Stimulated activated CD8-positive, alpha-beta memory T cell treated with anti-CD3 and anti-CD28 coated beads, Interleukin-12 subunit alpha, Interleukin-12 subunit beta, amount 100 ng/mL, for 24 hours (primary cell): ENCODE results near the gene PTPN14.

Source experiments
- DNase-seq: peaks from one replicate; pipeline ENCODE4 v3.0.0-alpha.2; 2020; ENCODE audit errors: extremely low read depth

The PTPN14 gene

DNA sequence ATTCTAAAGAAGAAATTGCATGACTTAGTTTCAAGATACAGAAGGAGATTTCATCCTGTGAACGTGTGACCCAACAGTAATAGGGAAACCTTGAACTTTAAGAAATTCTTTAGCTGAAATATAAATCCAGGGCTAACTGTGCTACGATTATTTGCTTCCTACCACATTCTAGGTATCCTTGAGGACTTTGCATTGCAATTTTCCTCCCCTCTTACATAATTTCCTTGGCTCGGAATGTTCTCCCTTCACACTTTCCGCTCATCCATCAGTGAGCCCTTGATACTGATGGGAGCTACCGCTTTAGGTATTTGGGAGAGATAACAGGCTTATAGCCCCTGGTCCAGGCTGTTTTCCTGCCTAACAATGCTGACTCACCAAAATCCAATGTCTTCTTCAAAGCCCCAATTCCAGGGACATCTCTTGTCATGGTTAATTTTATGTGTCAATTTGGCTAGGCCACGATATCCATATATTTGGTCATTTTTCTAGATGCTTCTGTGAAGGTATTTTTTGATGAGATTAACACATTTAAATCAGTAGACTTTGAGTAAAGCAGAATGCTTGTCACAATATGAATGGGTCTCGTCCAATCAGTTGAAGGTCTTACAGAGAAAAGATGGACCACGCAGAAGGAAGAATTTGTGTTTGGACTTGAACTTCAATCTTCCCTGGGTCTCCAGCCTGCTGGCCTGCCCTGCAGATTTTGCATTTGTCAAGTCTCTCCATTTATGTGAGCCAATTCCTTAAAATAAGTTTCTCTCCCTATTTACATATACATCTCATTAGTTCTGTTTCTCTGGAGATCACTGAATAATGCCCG, 121.2 kb downstream of the PTPN14 start:
- no peak for DNase-seq

DNA sequence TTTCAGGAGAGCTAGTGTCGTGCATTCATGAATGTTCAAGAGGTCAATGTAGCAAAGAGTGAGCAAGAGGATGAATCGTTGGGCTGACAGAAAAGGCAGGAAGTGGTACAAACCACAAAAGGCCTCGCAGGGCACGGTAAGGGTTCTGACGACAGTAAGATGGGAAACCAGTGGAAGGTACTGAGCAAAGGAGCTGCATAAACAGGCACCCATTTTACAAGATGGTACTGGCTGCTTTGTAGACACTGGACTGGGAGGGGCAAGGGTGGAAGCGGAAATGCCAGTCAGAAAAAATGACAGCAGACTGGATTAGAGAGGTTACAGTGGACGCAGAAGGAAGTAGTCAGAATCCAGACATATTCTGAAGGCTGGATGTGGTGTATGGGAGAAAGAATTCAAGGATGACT, 123.5 kb downstream of the PTPN14 start:
- DNase-seq, result no peak

DNA sequence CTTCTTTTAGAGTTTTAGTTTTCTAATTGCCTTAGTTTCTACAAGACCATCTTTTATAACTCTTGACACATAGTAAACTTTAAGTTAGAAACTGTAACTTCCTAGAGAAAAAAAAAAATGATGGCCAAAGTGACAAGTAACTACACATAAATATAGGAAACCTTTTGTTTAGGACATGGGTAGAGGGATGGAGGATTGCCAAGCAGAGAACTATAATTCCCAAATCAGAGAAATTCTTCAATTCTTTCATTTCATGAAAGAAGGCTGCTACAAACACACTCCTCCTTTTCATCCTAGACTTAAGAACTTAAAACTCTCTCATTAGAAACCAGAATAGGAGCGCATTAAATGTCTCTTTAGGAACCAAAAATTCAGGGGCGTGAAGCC, 125.0 kb downstream of the PTPN14 start:
- DNase-seq, result no peak

DNA sequence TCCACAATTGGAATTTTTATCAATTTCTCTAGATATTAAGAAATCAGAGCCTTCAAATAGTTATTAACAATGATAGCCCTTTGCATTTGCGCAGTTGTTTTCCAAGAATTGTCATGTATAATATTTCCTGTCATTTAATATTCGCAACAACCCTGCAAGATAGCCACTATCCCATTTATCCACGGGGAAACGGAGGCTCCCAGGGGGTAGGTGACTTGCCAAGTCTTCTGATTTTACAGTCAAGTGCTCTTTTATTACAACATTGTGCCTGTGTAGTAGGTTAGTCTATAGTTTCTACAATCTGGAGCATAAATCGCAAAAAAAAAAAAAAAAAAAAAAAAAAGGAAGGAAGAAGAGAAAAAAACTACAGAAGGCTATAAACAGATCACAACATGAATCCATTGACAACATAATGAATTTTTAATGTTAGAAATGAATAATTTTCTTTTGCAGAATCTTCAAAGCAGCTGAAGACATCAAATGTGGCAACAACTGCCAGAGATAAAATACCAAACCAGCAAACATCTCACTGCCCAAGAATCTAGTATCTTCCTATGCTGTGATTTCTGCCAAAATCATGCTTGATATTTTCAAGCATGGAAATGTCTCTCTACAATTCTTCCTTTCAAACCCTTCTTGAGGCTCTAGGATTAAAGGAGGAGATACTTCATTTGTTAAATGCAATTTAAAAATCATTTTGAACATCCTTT, 125.5 kb downstream of the PTPN14 start:
- no peak for DNase-seq

DNA sequence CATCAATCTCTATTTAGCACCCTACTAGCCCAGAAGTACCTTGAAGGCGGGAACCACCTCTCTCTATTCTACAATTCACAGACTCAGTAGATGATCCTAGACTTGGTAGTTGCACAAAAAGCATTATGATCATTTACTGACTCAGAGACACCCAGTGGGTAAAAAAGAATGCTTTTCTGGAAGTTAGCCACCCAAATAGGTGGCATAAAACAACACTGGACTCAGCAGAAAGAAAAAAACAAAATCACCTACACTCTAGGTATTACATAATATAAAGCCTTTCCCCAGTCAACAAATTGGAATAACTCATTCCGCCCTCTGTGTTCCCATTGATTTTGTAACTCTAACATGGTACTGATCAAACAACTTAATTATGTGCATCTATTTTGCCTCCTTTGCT, 126.3 kb downstream of the PTPN14 start:
- DNase-seq, result no peak

DNA sequence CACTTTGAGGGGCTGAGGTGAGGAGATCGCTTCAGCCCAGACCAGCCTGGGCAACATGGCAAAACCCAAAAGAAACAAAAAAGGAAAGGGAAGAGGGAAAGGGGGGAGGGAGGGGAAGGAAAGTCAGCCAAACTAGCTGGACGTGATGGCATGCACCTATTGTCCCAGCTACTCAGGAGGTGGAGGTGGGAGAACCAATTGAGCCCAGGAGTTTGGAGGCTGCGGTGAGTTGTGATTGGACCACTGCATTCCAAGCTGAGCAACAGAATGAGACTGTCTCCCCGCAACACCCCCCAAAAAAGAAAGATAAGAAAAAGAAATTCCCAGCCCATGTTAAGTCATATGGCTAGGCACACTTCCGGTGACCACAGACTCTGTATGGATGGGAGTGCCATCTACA, 128.4 kb downstream of the PTPN14 start:
- DNase-seq, result no peak

DNA sequence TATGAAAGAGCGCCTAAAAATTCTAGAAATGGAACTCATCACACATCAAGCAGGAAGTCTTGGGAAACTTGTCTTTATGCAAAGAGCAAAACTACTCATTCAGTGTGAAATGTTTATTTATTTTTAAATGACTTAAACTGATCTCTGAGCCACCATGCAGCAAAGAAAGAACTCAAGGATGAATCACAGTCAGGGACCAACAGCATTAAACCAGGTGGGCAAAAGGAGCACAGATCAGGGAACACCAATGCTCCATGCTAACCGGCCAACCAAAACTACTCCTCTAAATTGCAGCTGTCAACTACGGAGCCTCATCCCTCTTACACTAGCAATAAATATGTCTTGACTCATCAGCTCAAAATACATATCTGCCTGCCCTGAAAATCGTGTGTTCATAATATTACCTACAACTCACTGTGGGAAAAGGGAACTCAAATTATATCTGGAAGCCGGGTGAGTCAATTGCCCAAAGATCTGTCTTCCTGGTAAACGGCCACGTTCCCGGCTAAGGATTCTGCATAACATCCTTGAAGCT, 129.2 kb downstream of the PTPN14 start:
- DNase-seq, result no peak

DNA sequence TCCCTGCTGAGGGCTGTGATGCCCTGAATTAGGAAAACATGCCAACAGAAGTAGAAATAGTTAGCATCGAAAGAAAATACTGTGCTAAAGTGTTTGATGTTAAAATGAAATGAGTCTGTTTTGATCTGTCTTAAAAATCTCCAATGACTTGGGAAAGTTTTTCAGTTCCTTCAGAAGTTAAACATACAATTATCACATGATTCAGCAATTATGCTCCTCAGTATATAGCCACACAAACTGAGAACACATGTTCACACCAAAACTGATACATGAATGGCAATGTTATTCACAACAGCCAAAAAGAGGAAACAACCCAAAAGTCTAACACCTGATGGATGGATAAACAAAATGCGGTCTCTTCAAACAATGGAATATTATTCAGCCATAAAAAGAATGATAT, 130.6 kb downstream of the PTPN14 start:
- no peak for DNase-seq

DNA sequence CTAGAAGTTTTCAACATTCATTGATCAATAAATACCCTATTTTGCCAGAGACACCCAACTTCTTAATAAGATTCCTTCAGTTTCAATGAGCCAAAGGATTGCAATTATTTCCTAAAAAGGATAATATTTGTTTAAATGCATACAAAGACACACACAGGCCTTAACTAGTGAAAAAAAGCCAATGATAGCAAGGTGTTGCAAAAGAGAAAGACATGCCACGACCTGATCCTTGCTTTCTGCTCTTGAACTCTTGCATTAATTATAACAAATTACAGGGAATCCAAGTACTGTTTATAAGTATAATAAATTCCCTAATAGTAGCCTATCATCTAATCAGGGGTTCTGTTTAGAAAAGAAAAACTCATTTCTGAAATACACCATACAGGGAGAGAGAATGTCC, 131.1 kb downstream of the PTPN14 start:
- DNase-seq, result no peak

DNA sequence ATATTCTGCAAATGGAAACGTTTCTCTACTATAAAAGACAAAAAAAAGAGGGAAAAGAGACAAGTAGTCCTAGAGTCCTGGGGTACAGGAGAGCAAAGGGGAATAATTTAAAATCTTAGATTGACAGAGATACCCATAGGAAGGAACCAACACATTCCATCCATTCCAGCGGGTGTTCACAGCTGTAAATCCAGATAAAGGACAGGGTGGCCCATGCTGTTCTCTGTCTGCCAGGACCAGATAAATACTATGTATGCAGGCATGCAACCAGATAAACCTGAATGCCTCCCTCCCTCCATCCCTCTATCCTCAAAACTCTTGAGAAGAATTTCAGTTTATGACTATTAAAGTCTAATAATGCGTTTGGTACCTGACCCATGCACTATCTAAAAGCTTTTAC, 131.8 kb downstream of the PTPN14 start:
- no peak for DNase-seq

DNA sequence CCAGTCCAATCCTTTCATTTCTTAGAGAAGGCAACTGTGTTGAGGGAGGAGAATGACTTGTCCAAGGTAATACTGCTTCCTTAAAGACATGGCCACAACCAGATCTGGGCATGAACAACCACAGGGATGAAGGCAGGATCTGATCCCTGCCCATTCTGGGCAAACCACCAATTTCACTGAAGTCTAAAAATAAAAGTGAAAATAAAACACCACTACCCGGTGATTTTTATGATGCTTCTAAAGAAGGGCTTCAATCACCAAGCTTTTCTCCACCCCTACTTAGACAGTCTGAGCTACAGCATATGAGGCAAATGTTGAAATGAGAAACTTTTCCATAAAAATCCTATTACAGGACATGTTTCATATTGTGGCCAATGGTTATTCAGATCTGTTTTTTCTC, 133.0 kb downstream of the PTPN14 start:
- DNase-seq, result no peak

DNA sequence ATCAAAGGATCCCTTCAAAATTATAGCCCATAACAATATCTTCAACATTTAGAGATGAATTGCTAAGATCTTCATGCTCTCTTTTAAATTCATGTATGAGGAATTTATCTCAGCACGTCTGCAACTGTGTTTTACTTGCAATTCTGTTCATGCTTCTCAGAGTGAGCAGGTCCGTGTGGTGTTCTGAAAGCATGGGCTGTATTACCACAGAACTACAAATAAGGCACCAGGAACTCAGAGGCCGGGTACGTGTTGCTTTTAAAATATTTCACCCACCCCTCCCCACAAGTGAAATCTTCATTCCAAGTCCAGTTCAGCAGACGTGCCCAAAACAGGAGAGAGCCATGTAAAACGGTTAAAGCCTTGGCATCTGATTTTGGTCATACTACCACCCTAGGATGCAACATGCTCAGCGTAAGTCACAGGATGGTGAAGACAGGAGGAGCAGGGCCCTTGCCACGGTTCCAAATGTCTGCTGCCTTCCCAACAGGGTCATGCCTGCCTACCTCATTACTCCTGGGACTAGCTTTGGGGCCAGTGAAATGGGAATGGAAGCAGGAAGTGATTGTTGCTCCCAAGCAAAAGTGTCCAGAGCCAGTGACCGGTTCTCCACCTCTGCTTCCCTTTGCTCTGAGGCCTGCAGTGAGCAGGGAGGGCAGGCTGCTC, 133.7 kb downstream of the PTPN14 start:
- no peak for DNase-seq

DNA sequence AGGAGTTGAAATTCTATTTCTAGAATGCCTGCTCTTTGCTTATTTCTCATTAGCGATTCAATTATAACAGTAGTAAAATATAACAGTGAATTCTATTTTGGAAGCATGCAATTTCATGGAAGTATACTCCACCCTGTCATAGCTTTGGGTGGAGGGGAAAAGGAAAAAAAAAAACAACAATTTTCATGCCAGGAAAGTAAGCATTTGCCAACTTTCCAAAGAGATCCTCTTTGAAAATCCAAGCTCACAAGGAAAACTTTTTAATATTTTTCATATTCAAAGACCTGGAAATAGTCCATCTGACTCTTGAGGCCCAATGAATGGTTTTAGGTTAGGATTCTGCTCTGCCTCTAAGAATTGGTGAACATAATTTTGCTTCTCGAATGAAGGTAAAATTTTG, 134.5 kb downstream of the PTPN14 start:
- DNase-seq, result no peak

DNA sequence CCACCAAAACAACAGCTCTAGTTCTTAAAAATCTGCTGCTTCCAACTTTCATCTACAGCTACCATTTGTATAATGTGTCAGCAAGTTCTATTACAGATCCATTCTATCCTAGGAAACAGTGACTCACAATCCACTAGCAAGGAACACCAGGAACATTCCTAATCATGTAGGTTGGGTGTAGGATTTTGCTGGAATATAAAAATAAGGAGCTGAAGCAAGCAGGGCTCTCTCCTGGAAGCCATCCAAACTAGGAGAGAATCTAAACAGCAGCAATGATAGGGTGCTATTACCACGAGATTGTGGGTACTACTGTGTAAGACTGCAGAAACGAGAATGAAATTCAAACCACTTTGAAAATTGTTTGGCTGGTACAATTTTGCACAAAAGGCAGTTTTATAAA, 135.0 kb downstream of the PTPN14 start:
- no peak for DNase-seq

DNA sequence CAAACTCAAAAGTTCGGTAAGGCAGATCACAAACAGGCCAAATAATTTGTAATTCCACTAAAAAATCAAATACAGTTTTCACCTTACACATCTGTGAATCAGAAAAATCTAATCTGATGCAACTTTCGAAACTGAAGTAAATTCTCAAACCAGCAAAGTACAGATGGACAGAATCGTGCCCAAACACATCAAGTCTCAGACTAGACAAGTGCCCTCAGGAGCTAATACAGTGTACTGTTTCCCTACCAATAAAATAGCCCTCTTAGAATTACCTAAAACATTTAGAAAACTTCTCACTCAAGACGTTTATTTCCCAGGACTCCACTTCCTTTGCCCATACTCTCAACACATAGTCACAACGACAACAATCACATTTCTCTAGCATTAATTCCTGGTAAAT, 136.3 kb downstream of the PTPN14 start:
- no peak for DNase-seq

DNA sequence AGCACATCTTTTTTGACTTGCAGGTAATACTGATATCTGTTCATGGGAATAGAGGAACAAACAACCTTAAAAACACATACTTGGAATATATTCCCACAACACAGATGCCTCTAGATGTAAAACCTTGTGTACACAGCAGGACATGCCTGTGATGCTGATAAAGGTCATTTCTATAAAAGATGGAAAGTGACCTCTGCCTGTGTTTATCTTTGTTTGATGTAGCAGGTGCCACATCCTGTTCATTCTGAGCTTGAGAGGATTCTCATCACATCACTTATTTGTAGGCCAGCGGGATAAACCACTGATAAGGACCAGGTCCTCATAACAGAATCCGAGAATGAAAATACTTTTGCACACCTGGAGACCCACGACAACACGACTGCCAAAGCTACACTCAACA, 136.7 kb downstream of the PTPN14 start:
- no peak for DNase-seq

DNA sequence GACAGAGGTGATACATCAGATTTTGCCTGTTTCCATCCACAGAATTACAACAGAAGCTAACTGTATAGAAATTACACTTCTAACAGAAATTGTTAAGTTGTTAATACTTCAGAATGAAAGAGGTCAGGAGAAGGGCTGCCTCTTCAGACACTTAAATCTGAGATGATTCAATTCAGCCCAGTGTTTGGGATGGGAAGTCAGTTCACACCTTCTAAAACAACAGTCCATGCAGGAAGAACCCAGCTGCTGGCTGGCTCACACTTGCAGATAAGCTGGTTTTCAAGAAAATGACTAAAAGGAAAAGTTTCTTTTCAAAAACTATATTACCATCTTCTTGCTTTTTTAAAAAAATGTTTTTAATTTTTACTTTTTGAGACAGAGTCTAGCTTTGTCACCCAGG, 138.1 kb downstream of the PTPN14 start:
- no peak for DNase-seq

DNA sequence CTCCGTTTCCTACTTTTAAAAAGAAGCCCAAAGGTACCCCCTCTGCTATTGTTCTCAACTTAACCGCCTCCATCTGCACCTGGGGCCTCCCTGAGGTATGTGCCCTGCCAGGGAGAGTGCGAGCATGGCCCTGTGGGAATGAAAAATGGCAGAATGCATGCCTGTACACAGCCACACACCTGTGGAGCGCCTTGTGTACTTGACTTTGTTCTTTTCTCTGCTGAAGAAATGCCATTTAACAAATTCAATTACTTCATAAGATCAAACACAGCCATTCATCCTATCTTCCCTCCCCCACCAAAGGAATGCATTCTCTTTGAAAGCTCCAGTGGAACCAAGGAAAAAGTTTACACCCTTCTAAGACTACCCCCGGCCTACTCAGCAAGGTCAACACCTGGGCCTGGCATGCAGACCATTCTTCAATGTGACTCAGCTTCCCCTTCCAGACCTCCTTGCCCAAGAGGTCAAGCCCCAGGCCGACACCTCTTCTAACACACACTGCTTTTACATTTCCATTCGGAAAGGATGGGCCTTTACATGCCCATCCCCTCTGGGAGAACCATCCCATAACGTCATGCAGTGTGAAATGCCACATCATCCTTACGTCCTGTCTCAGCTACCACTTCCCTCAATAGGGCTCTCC, 146.7 kb downstream of the PTPN14 start:
- DNase-seq, result no peak

DNA sequence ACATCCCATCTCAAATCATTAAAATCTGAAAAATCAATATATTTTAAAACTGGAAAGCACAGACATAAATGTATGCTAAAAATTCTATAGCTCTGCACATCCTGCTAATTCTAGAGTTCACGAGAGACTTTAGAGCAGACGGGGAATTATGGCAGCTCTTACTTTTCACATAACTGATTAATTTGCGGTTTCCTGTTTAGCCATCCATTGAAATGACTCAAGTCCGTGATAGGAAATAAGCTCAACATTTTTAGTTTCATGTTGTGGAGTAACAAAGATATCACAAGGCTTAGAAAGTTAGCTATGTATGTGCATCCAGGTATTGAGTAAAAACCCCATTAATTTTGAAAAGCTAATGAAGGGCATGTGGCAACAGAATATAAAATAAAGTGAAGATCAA, 147.2 kb downstream of the PTPN14 start:
- DNase-seq, result no peak

DNA sequence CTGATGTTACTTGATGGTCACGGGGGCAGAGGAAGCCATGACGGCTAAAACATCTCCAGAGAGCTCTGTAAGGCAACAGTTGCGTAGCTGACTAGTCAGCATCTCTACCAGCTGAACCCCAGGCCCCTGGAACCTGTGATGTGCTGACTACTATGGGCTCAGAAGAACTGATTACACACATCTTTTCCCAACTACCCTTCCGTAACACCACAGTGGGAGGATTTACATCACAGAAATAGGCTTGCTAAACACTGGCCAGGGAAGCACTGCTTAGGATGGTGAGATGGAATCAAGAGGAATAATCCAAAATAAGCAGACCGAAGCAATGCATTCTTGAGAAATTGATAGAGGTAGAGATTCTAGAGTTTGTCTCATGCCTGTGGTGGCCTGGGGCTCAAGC, 148.0 kb downstream of the PTPN14 start:
- DNase-seq, result no peak

DNA sequence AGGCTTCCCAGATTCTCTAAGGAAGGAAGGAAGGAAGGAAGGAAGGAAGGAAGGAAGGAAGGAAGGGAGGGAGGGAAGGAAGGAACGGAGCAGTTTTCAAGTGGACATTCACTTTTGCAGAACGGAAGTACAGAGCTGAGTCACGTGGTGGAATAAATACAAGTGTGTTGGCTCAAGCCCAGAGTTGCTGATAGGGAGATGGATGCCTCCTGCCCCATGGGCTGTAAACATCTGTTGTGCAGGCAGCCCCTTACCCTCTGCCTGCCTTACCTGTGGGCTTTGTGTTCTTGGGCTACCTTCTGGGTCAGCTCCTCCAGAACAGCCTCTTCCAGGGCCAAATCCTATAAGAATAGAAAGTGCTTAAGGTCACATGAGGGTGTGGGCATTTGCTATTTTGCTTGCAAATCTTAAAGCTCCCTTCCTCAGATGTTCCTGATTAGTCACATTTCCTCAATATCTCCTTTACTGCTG, 148.8 kb downstream of the PTPN14 start:
- DNase-seq, result no peak

DNA sequence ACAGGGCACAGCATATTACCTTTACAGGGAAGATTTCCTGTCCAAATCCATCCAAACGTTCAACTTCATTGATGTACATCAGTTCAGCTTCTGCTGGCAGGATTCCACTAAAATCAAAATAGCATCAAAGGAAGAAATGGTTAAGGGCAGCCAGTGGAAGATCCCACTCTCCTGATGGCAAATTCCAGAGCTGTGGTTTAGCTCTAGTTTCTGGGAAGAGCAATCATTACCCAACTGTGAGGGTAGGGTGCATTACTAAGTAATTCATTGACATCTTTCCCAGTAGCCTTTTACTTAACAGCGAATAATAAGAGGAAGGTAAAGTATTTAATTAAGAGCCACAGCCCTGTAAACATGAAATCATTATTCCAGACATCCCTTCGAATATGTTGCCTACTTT, 149.7 kb downstream of the PTPN14 start:
- no peak for DNase-seq
